Neutrophil (primary cell): Measurements from ENCODE around the gene GOSR2.

ENCODE experiments used
- H3K27ac ChIP-seq: fragments of 200-600 bp; sonication (generic); 2 replicates; pipeline ENCODE4 v1.5.1; 2016; ENCODE audit warnings: mild to moderate bottlenecking, moderate library complexity
- H3K27me3 ChIP-seq: fragments of 200-600 bp; sonication (generic); 2 replicates; pipeline ENCODE4 v1.6.0; 2016; ENCODE audit warnings: mild to moderate bottlenecking
- H3K36me3 ChIP-seq: fragments of 200-600 bp; sonication (generic); 2 replicates; pipeline ENCODE4 v1.5.1; 2017
- H3K4me1 ChIP-seq, 2 experiments: fragments of 200-600 bp in 1 of 2; sonication (generic) in 1 of 2; 1 replicate in 1 of 2; 2 replicates in 1 of 2; pipeline versions ENCODE4 v1.5.1 to v1.6.1; 2013 to 2016; ENCODE audit warnings: low read depth in 1 of 2, low read length in 1 of 2, mild to moderate bottlenecking in 1 of 2, moderate library complexity in 1 of 2; ENCODE audit not compliant: control insufficient read depth in 1 of 2, insufficient read depth in 1 of 2
- H3K4me3 ChIP-seq, 2 experiments: fragments of 200-600 bp in 1 of 2; sonication (generic) in 1 of 2; 1 replicate in 1 of 2; 2 replicates in 1 of 2; pipeline ENCODE4 v1.5.1; 2013 to 2016; ENCODE audit warnings: low read depth in 1 of 2, low read length in 1 of 2, mild to moderate bottlenecking in 1 of 2, moderate library complexity in 1 of 2
- H3K9me3 ChIP-seq: fragments of 200-600 bp; sonication (generic); 2 replicates; pipeline ENCODE4 v1.5.1; 2016
- TF ChIP-seq, protein P1 (sequence below): fragments of 200-600 bp; sonication (generic); IDR thresholded peaks from 2 replicates; pipeline ENCODE4 v1.5.1; 2016; ENCODE audit warnings: antibody characterized with exemption

Gene GOSR2

DNA sequence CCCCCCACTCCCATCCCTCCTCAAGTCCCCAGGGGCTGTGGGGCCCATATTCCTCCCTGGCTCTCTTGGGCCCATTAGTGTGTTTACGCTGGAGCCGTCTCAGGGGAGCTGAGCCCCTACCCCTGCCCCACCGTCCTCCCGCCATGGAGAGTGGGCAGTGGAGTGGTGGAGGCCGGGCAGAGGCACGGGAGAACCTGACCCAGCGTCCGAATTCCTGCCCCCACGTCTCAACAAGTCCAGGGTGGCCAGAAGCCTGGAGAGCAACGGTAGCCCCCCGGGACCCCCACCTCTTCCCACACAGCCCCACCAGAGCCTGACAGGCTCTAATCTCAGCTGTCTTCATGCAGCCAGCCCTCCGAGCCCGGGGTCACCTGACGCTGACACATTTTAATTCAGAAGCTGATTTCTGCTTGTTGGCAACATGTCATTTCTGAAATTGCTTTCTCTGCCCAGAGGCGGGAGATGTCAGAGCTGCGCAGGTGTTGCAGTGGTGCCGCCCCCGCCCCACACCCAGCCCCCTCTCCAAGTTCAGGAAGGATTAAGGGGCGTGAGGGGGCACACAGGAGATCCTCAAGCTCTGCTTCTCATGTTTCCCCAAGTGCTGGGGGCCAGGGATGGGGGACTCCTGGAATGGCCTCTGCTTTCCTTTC, 39.0 kb upstream of the GOSR2 start:
- TF ChIP-seq, protein P1, sequence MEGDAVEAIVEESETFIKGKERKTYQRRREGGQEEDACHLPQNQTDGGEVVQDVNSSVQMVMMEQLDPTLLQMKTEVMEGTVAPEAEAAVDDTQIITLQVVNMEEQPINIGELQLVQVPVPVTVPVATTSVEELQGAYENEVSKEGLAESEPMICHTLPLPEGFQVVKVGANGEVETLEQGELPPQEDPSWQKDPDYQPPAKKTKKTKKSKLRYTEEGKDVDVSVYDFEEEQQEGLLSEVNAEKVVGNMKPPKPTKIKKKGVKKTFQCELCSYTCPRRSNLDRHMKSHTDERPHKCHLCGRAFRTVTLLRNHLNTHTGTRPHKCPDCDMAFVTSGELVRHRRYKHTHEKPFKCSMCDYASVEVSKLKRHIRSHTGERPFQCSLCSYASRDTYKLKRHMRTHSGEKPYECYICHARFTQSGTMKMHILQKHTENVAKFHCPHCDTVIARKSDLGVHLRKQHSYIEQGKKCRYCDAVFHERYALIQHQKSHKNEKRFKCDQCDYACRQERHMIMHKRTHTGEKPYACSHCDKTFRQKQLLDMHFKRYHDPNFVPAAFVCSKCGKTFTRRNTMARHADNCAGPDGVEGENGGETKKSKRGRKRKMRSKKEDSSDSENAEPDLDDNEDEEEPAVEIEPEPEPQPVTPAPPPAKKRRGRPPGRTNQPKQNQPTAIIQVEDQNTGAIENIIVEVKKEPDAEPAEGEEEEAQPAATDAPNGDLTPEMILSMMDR: no peak
- Histone ChIP-seq H3K27ac (no peak overlapping the region), H3K36me3 (no peaks in the 10 kb centered on the region), H3K27me3 (peaks cover 12% of the 10 kb centered on the region), H3K9me3 (no peaks in the 10 kb centered on the region), H3K4me3 (no peak overlapping the region), H3K4me1 (no peaks in the 10 kb centered on the region)

DNA sequence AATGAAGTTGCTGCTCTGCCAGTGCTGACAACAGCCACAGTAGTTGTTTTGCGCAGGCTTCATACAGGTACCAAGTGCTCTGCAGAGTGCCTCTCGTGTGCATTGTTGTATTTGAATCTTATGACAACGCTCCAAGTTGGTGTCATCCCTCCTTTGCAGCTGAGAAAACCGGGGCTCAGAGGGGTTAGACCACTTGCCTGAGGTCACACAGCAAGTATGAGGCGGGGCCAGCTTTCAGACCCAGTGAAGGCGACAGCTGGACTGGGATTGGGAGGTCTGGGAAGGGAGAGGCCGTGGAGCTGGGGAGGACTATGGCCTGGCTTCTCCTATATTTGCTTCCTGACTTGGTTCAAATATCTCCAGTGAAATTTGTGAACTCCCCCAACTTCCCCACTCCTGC, 38.4 kb upstream of the GOSR2 start:
- TF ChIP-seq, protein P1: no peak
- no peak overlapping the region for H3K4me3 ChIP-seq
- H3K36me3 ChIP-seq: no peaks in the 10 kb centered on the region
- H3K27ac ChIP-seq: no peak overlapping the region
- H3K4me1 ChIP-seq: no peaks in the 10 kb centered on the region
- no peaks in the 10 kb centered on the region for H3K9me3 ChIP-seq
- H3K27me3 ChIP-seq: peaks cover 12% of the 10 kb centered on the region

DNA sequence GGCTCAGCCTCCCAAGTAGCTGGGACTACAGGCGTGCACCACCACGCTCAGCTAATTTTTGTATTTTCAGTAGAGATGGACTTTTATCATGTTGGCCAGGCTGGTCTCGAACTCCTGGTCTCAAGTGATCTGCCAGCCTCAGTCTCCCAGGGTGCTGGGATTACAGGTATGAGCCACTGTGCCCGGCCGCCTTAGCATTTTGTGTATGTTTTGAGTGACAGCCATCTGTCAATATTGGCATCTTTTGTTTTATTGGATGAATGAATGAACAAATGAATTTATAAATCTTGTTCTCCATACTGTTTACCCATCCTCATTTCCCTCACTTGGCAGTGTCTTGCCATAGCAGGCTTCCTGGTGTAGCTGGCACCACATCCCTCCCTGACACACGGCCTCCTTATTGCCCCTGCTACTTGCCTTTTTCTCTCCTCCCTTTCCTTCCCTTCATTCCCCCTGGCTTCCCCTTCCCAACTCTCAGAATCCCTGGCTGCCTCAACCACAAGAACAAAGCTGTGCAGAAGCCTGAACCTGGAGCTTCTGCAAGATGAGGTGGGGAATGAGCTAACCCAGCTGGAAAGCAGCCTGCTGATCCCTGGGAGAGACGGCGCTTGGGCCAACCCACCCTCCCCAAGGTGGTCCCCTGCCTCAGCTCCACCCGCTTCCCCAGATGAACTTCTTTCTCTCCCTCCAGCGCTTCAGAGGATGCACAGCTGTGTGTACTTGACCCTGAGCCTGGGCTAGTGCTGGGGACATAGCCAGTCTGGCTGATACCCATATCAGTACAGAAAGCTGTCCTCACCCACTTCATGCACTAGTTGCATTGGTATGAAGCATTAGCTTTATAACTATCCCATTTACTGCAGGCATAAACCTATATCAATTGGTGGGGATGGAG, 37.3 kb upstream of the GOSR2 start:
- peaks cover 12% of the 10 kb centered on the region for H3K27me3 ChIP-seq
- TF ChIP-seq, protein P1: no peak
- H3K36me3 ChIP-seq: no peaks in the 10 kb centered on the region
- no peaks in the 10 kb centered on the region for H3K9me3 ChIP-seq
- H3K4me1 ChIP-seq: no peaks in the 10 kb centered on the region
- no peak overlapping the region for H3K4me3 ChIP-seq
- H3K27ac ChIP-seq: no peak overlapping the region

DNA sequence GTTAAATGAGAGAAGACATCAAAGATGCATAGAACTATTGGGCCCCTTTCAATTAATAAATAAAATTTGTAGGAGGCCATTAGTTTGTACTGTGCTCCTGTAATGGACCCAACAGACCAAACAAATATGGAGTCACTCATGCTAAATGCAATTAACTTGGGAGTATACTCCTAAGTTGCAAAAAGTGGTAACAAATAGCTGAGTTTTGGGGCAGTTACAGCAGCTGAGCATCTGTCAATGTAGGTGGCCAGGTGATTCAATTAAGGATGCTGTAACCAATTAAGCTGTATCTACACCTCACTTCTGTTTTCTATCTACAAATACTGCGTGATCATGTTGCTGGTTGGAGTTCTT, 36.7 kb upstream of the GOSR2 start:
- Histone ChIP-seq H3K4me3 (no peak overlapping the region), H3K36me3 (no peaks in the 10 kb centered on the region), H3K27me3 (peaks cover 12% of the 10 kb centered on the region), H3K9me3 (no peaks in the 10 kb centered on the region), H3K27ac (no peak overlapping the region), H3K4me1 (no peaks in the 10 kb centered on the region)
- TF ChIP-seq, protein P1: no peak

DNA sequence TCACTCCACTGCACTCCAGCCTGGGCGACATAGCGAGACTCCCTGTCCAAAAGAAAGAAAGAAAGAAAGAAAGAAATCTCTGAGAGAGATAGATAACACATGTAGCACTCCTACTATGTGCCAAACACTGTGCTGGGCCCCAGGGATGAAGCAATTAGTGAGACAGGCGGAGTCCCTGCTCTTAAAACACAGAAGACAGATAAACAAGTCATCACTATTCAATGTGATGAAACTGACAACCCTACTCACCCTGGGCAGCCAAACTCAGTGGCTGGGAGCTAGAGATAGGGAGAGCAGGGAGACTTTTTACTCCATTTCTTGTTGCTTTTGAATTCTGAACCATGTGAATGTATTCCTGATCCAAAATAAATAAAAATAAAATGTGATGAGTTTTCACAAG, 35.2 kb upstream of the GOSR2 start:
- peaks cover 12% of the 10 kb centered on the region for H3K27me3 ChIP-seq
- H3K4me3 ChIP-seq: no peak overlapping the region
- no peak overlapping the region for H3K27ac ChIP-seq
- H3K4me1 ChIP-seq: no peaks in the 10 kb centered on the region
- H3K9me3 ChIP-seq: no peaks in the 10 kb centered on the region
- TF ChIP-seq, protein P1: no peak
- H3K36me3 ChIP-seq: no peaks in the 10 kb centered on the region
